SHP77 treated with DMSO at 0.1 percent for 48 hours (cell line): Measurements from ENCODE around the gene CTXND1.
"Not testable (repeated sequence)": the region's sequence is repeated elsewhere in the genome, so short reads cannot be mapped to it uniquely, and the experiment has no call there.

Experiments used
- DNase-seq: peaks from one replicate; lab custom pipeline; 2025; lab: John Stamatoyannopoulos, UW

CTXND1 gene

DNA sequence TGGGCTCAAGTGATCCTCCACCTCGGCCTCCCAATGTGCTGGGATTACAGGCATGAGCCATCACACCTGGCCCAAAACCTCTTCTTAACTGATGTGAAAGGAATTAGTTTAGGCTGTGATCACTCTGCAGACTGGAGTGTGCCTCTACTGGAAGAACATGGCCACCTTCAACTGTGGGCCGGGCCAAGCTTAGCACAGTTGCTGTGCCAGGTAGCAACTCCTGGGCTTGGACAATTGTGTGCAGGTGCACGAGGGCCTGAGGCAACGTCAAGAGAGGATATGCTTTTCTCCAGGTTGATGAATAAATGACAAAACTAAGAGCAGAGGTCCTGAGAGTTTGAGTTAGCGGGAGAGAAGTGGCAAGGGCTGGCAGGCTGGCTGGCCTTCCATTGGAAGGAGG lies 92.7 kb downstream of the CTXND1 start:
- no peak for DNase-seq

DNA sequence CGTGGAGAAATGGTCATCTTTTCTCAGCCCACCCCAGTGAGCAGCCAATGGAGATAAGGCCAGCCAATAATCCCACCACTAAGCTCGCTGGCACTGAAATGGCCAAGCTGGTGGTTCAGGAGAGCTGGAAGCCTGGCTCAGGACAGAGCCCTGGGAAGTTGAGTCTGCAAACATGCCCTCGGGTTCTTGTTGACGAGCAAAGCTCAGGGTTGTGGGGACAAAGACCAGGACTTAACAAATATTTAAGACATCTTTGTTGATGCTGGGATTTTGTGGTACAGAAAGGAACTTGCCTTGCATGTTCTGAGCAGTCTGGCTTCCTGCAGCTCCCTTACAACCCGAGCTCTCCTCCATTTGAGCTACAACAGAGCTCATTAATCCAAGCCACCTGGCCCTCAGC lies 94.8 kb downstream of the CTXND1 start:
- DNase-seq, result no peak

DNA sequence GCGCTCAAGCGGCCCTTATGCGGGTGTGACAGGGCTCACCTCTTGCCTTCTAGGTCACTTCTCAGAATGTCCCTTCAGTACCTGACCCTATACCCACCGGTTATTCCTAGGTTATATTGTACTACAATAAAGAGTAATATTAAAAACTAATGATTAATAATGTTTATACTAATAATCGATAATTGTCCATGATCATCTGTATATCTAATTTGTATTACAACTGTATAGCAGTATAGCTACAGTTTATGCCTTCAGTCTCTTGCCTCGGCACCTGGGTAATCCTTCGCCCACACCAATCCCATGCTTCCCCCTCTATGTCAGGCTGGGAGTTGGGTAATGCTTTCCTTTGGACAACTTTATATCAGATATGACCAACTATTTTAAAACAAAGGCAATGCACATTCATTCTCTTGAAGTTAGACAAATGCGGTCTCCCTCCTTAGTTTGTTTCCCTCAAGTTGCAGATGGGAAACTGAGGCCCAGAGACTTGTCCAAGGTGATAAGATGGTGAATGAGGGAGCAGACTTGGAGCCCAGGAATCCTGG lies 95.8 kb downstream of the CTXND1 start:
- no peak for DNase-seq

DNA sequence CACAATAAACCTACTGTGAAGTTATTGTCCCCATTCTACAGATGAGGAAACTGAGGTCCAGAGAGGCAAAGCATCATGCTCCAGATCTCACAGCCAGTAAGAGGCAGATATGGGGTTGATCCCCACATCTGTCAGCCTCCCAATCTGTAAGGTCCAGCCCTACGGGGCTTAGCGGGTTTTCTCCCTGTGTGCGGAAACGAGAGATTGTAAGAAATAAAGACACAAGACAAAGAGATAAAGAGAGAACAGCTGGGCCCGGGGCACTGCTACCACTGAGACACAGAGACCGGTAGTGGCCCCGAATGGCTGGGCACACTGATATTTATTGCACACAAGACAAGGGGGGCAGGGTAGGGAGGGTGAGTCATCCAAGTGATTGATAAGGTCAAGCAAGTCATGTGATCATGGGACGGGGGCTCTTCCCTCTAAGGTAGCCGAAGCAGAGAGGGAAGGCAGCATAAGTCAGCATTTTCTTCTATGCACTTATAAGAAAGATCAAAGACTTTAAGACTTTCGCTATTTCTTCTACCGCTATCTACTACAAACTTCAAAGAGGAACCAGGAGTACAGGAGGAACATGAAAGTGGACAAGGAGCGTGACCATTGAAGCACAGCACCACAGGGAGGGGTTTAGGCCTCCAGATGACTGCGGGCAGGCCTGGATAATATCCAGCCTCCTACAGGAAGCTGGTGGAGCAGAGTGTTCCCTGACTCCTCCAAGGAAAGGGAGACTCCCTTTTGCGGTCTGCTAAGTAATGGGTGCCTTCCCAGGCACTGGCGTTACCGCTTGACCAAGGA lies 96.4 kb downstream of the CTXND1 start:
- DNase-seq, result not testable (repeated sequence)

DNA sequence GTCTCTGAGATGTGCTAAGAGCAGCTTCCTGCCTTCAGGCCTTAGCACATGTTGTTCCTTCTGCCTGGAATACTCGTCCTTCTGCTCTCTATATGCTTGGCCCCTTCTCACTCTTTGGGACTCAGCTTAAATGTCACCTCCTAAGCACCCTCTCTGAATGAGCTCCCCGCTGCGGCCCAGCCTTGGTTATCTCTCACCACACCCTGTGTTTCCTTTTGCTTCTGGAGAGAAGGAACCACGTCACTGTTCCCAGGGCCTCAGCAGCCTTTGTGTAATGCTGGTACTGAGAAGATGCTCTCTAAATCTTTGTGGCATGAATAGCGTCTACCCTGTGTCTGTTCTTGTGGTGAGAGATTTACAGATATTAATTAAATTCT lies 97.0 kb downstream of the CTXND1 start:
- no peak for DNase-seq

DNA sequence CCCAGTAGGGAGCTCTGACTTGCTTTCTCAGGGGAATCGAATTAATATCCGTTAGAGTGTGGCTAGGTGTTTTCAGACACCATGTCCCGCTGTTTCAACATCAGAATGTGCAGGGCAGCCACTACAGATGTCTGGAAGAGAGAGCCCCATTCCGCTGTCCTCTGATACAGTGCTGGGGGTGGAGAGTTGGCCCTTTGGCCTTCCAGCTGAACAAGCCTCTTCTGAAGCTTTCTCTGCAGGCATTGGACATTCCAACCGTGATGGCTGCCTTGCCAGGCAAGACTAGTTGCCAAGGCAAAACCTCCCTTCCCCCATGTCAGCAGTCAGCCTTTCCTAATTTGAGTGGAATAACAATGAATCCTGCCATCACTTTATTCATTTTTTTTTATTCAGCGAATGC lies 97.7 kb downstream of the CTXND1 start:
- no peak for DNase-seq

DNA sequence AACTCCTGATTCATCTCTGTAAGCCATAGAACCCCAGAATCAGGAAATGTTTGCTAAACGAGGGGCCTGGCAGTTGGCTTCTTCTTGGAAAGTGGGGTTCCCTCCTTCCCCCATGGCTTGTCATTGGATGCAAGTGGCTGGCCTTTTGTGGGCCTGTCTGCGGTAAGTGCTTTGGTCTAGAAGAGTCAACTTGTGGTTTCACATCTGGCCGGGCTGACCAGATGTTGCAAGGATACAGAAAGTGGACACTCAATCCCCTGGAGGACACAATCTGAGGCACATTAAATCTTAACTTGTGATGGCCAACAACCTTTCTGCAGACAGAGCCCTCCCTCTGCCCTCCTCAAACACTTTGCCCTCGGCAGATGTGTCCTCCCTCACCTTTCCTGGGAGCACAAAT lies 98.1 kb downstream of the CTXND1 start:
- no peak for DNase-seq

DNA sequence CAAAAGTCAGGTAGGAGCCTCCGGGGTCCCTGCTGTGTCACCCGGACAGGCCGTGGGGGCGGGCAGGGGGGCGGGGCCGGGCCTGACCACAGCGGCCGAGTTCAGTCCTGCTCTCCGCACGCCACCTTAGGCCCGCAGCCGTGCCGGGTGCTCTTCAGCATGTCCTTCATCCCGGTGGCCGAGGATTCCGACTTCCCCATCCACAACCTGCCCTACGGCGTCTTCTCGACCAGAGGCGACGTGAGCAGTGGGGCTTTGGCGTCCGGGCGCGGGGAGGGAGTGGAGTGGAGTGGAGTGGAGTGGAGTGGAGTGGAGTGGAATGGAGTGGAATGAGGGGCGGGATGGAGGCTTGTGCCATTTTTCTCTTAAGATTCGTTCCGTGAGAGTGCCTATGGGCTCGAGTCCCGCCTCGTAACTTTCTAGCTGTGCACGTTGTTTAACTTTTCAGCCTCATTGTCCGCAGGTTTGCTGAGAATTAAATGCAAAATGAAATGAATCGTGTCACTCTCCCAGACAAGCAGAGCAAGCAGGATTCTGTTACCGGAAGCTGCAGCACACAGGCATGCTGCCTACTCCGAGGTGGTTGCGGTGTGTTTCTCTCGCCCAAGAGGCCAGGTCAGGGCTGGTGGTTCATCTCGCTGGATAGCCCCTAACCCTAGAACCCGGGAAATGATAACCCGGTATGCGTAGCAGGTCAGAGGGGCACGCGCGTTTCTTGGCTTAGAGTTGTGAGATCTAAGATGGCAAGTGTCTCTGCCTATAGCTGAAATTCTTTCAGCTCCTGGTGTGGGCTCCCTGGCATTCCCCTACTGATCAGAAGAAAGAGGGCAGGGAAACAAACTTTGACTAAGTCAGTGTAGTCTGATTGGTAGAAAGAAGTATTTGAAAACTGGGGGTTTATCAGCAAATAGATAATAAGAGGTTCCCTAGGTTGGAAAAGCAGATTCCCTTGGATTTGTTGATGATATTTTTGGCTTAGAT lies 98.8 kb downstream of the CTXND1 start, which contains the start of gene FAH:
TSS of gene FAH (plus strand) at position 104 of the 981 bp plus-strand sequence. CDS start at position 160, 56 bp downstream.
- DNase-seq, result no peak

DNA sequence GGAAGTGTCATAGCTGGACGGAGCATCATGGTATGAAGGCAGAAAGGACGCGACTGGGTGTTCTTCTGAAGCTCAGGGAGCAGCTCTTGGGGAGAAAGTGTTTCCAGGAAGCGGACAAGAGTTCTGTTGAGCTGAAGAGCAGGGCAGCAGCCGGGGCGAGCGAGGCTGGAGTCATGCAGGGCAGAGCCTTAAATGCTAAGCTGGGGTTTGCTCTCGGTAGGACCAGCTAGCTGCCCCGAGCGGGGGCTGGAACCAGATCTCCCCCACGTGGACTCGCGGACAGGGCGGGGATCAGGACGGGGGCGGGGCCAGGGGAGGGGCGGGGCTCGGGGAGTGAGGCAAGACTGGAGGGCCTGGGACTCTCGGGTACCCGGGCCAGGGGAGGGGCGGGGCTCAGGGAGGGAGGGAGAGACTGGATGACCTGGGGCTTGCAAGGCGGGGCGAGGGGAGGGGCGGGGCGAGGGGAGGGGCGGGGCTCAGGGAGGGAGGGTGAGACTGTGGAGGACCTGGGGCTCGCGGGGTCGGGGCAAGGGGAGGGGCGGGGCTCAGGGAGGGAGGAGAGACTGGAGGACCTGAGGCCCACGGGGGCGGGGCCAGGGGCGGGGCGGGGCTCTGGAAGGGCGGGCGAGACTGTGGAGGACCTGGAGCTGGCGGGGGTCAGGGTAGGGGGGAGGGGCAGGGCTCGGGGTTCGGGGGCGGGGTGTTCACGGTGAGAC lies 99.7 kb downstream of the CTXND1 start:
- DNase-seq, result peak; percentile 67

DNA sequence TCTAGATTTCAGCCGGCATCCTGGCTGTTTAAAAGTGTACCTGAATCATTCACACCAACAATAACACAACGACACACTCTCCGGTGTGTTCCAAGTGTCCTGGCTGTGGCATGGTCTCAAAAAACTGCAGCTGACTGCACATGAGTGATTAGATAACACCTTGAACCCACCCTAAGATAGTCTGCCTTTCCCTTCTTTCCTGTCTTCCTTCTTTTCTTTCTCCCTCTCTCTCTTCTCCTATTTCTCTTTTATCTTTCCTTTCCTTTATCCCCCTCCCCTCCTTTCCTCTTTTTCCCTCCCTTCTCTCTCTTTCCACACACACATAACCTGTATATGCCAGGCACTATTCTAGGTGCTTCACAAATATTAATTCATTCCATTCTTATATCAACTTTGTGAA lies 100.4 kb downstream of the CTXND1 start:
- no peak for DNase-seq

DNA sequence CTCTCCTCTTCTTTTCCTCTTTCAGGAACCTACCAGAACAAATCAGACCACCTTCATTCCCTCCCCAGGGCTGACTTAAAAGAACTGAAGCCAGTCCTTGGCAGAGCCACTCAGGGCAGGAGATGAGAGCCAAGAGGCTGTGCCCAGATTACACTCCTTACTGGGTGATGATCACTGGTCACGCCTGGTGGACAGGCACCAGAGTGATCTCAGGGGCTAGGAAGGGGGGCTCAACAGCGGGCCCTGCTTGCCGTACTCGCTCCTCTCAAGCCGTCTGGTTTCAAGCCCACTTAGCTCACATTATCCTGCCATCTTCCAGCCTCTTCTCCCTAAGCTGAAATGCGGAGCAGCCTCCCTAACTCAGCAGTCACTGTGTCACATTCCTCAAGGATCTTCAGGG lies 100.9 kb downstream of the CTXND1 start:
- DNase-seq, result no peak
